ENCODE measurements around the gene TMSB15B.
"Not testable (repeated sequence)": the region's sequence is repeated elsewhere in the genome, so short reads cannot be mapped to it uniquely, and the experiment has no call there.

TMSB15B gene

DNA sequence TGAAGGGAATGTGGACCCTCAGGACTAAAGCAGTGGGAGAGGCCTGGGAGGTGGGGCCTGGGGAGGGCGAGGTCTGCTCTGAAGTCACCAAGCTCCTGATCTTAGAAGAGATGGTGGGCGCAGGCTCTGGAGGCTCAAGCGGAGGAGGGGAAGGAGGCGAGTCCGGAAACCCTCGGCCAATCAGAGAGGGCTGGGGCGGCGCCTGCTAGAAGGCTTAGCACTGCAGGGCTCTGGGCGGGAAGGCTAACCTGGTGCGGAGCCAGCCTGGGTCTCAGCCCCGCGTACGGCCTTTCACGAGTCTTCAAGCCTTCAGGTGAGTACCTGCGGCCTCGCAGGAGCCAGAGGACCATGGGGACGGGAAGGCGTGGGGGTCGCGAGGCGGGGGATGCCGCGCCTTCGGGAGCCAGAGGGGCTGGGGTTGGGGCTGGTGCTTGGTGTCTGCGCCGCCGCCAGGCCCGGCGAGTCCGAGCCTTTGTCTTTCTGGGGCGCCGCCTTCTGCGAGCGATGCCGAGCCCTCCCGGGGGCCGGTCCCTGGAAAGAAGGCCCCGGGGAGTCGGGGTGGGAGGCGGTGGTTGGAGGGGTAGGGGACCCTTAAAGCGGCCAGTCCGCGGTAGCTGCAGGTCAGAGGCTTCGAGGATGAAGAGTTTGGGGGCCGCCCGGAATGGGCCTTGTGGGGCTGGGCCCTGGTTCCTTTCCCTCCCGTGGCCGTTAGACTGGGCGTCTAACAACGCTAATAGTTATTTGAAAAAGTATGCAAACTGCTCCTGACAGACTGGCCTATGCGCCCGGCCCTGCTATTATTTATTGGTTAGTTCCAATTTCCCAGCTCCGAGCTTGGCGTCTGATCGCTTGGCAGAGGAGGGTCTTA is at the start of gene TMSB15B:
Gene TMSB15B, plus strand, starts transcription at position 217 of the 868 bp plus-strand sequence.
- DNase-seq (ENCODE audit: low read depth) = not testable (repeated sequence)

DNA sequence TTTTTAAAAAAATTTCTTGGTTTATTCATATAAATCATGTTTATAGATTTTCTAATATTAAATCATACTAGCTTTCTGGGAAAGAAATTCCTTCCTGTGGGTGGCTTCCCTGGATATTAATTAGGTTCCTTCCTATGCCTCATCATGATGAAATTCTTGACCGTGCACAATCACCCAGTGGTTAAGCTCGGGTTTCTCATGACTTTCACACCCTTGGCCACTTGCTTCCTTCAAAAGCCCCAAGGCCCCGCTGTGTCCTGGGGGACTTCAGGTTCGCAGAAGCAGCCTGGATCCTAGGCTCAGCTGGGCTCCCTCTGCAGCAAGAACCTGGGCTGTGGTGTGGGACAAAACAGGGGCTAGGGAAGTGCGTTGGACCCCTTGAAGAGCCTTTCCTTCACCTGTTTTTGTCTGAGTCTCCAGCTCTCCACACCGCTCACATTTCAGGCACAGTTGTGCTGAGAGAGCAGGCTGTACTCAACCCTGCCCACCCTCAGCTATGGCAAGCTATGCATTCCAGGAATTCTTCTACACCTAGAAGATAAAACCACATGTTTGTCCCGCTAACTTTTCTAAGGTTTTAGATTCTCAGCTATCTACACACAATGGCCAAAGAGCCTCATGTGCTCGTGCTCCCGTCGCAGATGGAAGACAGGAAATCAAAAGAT is 48.9 kb upstream of the TMSB15B start:
- no peak for DNase-seq (ENCODE audit: low read depth)

DNA sequence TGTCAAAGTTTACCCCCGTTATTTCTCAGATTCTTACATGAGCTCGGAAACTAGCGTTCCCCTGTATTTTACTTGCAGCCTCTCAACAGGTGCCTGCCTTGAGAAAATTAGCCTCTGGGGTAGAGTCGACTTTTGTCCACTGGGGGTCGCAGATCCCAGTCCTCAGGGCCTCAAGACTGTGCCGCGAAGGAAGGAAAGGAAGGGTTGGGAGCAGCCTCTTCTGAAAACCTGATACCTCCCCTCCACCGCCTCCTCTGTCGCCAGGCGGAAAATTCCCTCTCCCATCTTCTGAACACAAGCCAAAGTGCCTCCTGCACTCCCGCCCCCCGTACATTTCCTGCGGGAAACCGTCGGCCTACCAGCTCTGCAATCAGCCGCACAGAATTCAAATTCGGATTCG is 44.4 kb upstream of the TMSB15B start:
- DNase-seq (ENCODE audit: low read depth) = peak; percentile 18

DNA sequence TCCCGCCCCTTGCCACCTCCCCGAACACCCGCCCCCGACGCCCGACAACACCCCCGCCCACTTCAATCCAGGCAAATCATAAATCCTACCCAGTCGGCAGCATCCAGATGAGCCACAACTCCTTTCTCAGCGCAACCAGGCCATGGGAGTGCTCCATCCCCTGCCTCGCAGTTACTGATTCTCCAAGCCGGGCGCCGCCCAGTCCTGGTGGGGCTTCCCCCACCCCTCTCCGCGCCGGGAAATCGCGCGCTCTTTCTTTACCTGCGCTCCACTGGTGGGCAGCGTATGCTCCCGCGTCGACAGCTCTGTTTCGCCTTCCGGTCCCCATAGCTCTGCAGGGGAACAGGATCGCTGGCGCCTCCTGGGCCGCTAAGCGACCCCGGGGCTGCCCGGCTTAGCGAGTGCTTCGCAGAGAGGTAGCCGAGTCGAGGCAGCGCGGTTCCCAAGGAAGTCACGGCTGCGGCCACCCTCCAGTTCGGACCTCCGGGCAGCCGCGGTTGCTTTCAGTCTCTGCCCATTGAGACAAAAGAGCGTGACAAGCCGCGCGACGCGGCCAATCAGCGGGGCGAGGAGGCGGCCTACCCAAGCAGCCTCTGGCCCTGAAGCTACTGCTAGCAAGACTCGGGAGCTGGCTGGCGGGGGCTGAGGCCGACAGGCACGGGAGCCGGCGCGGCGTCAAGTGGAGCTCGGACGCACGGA is 43.7 kb upstream of the TMSB15B start:
- DNase-seq (ENCODE audit: low read depth) = peak; percentile 24

DNA sequence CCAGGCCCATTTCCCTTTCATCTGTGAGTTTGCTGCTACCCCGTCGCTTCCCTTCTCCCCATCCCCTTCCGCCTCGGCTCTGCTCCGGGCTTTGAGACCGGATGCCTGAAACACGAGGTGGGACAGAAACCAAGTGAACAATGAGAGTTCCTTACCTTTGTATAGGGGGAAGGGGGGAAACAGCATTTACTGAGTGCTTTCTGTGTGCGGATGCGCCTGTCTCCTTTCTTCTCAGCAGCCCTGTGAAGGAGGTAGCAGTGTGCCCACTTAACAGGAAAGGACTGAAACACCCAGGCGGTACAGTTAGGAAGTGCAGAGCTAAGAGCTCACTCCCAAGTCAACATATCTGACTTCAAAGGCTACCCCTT is 43.2 kb upstream of the TMSB15B start:
- no peak for DNase-seq (ENCODE audit: low read depth)

DNA sequence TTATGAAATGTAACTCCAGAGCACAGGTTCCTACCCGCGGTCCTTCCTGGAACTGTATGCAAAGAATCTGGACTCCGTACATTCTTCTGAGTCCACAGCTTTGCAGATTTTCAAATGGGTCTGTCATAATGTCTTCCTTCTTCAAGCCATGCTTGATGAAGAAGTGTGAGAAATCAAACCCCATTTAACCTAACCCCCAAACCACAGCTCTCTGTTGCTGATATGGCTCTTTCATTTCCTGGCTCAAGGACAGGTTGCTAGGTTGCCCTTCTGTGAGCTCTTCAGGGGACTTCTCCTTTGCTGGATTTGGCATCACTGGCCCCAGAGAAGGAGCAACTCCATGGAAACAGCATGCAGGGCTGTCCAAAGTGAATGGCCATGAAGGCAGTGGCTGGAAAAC is 41.9 kb upstream of the TMSB15B start:
- DNase-seq (ENCODE audit: low read depth) = not testable (repeated sequence)

DNA sequence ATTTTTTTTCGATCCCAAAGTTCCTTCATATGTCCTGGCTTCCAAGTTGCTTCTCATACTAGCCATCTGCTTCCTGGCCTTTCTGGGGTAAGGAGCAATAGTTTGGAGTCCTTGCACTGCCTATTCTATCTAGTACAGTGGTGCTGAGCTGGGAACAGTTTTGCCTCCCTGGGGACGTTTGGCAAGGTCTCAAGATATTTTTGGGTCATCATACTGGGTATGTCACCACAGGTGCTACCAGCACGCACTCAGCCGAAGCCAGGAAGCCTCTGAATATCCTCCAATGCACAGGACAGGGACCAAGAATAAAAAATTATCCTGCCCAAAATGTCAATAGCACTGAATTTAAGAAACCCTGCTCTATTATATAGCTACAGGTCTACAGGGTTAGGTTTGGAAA is 35.4 kb upstream of the TMSB15B start:
- DNase-seq (ENCODE audit: low read depth) = no peak

DNA sequence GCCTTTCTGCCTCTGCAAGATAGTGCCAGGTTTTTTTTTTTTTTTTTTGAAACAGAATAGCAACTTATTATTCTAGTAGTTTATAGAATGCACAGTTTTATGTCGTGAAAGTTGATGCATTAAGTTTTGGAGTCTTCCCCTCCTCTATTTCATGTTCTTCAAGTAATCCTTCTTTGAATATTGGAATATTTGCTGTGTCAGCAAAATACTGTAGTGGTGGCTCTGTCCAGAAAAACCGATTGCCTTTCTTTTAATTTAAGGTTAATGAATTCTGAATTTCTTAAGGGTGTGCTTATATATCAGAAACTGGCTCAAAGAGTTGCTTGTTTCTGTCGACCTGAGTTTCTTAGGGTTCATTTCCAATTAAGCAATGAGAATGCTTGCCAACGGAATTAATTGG is 34.8 kb upstream of the TMSB15B start:
- DNase-seq (ENCODE audit: low read depth) = no peak

DNA sequence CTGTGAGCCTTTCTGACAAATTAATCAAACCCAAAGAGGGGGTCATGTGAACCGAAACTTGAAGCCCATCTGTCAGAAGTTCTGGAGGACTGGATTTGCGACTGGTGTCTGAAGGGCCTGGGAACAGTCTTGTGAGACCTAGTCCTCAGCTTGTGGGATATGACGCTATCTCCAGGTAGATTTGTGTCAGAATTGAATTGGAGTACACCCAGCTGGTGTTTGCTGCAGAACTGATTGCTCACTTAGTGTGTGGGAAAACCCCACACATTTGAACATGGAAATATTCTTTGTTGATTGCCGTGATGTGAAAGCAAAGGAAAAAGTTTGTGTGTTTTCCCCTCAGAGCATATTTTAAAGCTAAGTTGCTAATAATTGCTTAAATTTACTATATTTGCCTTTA is 30.3 kb upstream of the TMSB15B start:
- DNase-seq (ENCODE audit: low read depth) = no peak

DNA sequence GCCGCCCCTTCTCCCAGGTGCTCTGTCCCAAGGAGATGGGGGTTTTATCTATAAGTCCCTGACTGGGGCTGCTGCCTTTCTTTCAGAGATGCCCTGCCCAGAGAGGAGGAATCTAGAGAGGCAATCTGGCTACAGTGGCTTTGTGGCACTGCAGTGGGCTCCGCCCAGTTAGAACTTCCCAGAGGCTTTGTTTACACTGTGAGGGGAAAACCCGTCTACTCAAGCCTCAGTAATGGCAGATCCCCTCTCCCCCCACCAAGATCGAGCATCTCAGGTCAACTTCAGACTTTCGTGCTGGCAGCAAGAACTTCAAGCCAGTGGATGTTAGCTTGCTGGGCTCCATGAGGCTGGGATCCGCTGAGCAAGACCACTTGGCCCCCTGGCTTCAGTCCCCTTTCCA is 22.2 kb upstream of the TMSB15B start:
- DNase-seq (ENCODE audit: low read depth) = not testable (repeated sequence)

DNA sequence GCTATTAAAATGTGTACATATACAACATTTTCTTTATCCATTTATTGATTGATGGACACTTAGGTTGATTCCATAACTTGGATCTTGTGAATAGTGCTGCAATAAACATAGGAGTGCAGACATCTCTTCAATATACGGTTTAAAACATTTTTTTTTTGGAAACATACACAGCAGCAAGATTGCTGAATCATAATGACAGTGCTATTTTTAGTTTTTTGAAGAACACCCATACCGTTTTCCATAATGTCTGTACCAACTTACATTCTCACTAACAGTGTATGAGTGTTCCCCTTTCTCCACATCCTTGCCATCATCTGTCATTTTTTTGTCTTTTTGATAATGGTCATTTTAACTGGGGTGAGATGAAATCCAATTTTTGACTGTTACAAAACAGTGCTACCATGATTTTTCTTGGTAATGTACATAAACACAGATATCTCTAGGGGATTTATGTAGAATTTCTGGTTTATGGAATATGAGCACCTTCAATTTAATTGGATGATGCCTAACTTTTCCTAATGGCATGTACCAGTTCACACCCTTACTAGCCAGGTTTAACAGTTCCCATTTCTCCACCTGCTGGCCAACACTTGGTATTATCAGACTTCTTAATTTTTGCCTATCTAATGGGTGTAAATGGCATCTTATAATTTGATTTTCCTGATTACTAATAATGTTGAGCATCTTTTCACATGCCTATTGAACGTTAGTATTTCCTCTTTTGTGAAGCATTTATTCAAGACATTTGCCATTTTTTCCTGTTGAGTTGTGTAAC is 21.0 kb upstream of the TMSB15B start:
- DNase-seq (ENCODE audit: low read depth) = no peak

DNA sequence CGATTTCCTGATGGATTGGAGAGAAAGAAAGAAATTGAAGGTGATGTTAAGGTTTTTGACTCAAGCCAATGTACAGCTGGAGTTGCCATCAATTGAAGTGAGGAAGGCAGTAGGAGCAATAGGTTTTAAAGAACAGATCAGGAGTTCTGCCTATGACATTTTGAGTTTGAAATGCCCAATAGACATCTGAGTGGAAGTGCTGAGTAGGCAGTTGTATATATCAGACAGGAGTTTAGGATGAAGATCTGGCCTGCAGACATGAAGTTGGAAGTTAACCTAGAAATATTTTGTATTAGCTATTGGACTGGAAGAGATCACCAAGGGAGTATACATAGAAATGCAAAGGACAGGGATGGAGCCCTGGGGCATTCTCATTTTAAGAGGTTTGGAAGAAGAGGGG is 12.9 kb upstream of the TMSB15B start:
- no peak for DNase-seq (ENCODE audit: low read depth)

DNA sequence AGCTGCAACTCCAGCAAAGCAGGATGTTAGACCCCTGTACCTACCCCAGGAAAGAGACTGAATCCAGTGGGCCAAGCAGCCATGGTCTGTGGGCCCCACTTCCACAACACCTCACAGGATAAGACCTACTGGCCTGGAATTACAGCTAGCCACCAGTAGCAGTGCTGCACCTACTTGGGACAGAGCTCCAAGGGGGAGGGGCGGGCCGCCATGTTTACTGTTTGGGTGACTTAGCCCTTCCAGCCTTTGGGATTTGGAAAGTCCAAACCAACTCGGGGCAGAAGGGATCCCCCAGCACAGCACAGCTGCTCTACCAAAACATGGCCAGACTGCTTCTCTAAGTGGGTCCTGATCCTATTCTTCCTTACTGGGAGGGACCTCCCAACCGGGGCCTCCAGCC is 9.1 kb upstream of the TMSB15B start:
- DNase-seq (ENCODE audit: low read depth) = no peak

DNA sequence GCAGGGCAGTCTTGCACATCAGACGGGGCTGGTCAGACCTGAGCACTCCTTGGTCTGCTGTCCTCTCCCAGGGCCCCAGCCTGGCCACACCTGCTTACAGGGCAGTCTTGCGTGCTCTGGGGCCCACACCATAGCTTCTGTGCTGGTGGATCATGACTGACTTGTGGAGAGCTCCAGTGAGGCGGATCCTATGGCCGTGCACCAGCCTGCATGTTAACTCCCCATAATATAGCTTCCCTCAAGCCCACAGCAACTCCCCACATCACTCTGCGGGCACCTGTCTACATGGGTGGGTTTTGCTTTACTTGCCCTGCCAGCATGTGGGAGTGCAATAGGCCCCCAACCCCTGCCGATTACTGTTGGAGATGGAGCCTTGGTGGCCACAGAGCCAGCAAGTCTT is 8.2 kb upstream of the TMSB15B start:
- DNase-seq (ENCODE audit: low read depth) = no peak

DNA sequence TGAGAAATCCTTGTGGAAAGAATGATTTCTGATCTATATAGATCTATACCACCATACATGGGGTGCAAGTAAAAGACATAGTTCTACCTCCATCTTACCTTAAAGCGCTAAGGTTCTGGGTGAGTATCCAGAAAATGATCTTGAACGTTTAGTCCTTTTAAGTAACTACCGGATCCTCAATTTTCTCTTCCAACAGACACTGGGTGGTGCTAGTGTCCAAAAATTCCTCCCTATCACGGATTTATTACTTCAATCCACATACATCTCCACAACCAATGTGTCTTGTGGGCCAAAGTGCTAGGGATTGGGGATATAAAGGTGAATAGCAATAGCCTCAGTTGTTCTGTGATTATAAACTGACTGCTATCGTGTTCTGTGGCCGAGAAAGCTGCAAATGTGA is 1.8 kb upstream of the TMSB15B start:
- not testable (repeated sequence) for DNase-seq (ENCODE audit: low read depth)

DNA sequence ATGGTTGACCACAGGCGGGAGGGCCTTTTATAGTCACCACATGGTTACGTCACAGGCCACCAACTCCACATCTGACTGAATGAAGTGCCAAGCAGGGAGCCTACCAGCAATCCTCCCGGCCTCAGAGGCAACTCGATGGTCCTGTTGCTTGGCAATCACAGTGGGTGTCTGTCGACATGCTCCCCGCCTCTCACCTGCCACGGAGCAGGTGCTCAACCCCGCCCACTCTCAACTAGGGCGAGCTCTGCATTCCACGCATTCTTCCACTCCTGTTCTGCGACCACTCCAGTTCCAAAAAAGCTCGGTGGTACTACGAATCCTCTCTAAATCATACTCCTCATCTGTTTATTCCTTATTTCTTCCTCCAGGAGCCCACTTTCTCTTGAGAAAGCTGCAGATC is 21.1 kb downstream of the TMSB15B start:
- DNase-seq (ENCODE audit: low read depth) = not testable (repeated sequence)

DNA sequence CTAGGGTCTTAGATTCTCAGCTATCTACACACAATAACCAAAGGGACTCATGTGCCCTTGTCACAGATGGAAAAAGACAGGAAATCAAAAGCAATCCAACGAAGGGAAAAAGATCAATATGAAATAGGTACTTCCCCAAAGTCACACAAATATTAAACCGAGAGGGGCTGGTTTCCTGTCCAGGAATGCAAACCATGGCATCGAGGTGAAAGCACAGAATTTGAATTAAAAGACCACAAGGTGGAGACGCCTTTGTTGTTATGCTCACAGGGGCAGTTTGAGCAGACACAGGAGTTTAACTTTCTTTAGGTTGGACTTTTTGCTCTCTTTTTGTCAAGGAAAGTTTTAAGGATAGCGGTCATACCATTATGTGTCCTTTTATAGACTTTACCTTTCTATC is 36.8 kb downstream of the TMSB15B start:
- no peak for DNase-seq (ENCODE audit: low read depth)

DNA sequence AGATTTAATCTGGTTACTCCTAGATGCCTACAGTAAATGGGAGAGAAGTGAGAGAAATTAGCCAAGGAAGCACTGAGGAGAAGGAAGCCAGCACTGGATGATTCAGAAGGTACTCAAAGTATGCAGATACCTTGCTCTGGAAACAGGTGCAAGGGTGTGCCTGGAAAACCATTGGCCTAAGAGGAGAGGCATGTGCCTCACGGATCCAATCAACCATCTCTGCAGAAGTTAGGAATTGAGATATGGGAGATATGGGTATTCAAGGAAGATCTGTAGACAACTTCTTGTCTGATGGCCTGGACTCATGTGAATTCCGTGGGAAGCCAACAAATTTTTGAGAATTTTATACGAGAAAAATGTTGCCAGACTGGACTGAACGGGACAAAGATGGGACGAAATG is 46.4 kb downstream of the TMSB15B start:
- DNase-seq (ENCODE audit: low read depth) = no peak

DNA sequence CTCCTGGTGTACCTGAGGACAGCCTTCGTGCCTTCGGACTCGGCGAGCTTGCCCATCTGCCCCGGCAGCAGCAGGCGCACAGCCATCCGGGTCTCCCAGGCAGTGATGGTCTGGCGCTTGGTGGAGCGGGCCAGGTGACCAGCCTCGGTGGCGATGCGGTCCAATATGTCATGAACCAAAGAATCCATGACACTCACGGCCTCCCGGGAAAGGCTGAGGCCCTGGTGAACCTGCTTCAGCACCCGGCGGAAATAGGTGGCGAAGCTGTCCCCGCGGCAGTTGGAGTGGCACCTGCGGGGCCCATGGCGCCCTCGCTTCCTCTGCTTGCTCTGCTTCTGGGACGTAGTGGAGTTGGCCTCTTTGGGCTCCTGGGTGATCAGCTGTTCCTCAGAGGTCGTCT is 50.7 kb downstream of the TMSB15B start:
- DNase-seq (ENCODE audit: low read depth) = no peak

DNA sequence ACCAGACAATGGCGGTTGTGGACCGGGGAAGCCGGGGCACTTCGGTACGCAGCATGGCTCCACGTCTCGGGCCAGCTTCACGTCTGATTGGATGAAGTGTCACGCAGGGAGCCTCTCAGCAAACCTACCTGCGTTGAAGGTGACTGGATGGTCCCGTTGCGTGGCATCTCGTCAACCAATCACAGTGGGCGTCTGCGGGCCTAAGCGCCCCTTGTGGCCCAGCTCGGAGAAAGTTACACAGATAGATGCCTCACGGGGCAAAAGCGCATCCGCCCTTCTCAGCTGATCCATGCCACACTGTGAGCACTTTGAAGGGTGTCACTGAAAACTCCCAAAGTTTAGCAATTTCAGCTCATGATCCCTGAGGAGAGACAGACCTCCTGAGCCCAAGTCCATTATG is 51.2 kb downstream of the TMSB15B start, which contains the start of gene H2BW1:
Gene H2BW1, minus strand, starts transcription at position 103 of the 400 bp plus-strand sequence. CDS start 132 bp downstream, outside the sequence.
- DNase-seq (ENCODE audit: low read depth) = no peak

DNA sequence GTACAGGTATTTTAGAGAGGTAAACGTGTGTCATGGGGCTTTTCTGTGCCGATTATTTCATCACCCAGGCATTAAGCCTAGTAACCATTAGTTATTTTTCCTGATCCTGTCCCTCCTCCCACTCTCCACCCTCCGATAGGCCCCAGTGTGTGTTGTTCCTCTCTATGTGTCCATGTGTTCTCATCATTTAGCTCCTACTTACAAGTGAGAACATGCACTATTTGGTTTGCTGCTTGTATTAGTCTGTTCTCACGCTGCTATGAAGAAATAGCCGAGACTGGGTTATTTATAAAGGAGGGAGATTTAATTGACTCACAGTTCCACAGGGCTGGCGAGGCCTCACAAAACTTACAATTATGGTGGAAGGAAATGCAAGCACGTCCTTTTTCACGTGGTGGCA is 53.1 kb downstream of the TMSB15B start:
- DNase-seq (ENCODE audit: low read depth) = not testable (repeated sequence)

Measured in stimulated activated CD8-positive, alpha-beta memory T cell treated with anti-CD3 and anti-CD28 coated beads, Interleukin-4, amount 100 ng/mL, for 24 hours (primary cell).